DND-41 (cell line): ENCODE measurements around the gene NOVA1.

ENCODE experiments used
- CTCF ChIP-seq: IDR thresholded peaks from 2 replicates; pipeline ENCODE4 v1.5.1; 2012; ENCODE audit warnings: borderline replicate concordance, low read length, moderate library complexity, mild to moderate bottlenecking; ENCODE audit not compliant: poor library complexity, severe bottlenecking; ENCODE audit errors: extremely low read depth
- EZH2 ChIP-seq: IDR thresholded peaks from 3 replicates; pipeline ENCODE4 v1.6.1; 2012; ENCODE audit warnings: borderline replicate concordance, low read depth, mild to moderate bottlenecking, moderate library complexity, low read length, inconsistent platforms; ENCODE audit not compliant: severe bottlenecking

GRCh38 chr14:26606729-26607312 lies 9.0 kb upstream of the NOVA1 start:
- TF ChIP-seq CTCF: no peak
- no peak for TF ChIP-seq EZH2
